ENCODE results near the gene ZMYND12. TPM values are rescaled to one million over a fixed set of nuclear protein-coding genes. Genes with fewer than 3 reads are reported as not detected.

Gene ZMYND12
- polyA plus RNA-seq, 1 donor from 2014 or later = 0.21 TPM

Small RNA genes within 50 kb of the gene (small RNA-seq; reads per million reads assigned to genes)
- 0 reads per million in 3 experiments for gene TMSB4XP1

Other genes starting within 250 kb of the ZMYND12 start
- 36.0 and 36.3 TPM in 2 replicates for gene FOXJ3, start 120.8 kb downstream of the ZMYND12 start, polyA plus RNA-seq
- 35.4 and 37.5 TPM in 2 replicates for gene RIMKLA, start 75.2 kb downstream of the ZMYND12 start, polyA plus RNA-seq
- gene PPCS, start 521 bp upstream of the ZMYND12 start, polyA plus RNA-seq = 78.9 and 85.1 TPM in 2 replicates
- gene CCDC30, start 7.3 kb upstream of the ZMYND12 start, polyA plus RNA-seq = 11.1 and 13.2 TPM in 2 replicates
- gene PPIH, start 202.4 kb upstream of the ZMYND12 start, polyA plus RNA-seq = 61.9 and 85.0 TPM in 2 replicates
- 668 and 706 TPM in 2 replicates for gene YBX1, start 226.4 kb upstream of the ZMYND12 start, polyA plus RNA-seq